ENCODE measurements around the gene LNX2.

LNX2 gene

GRCh38 chr13:27620377-27621115, at the start of gene LNX2:
LNX2 (minus strand) TSS chr13:27620529; CDS start chr13:27581703, 38,826 bp downstream.
- peak; percentile 96 for DNase-seq

GRCh38 chr13:27667946-27668345, 47.6 kb upstream of the LNX2 start:
- DNase-seq = no peak

GRCh38 chr13:27666951-27667350, 46.6 kb upstream of the LNX2 start:
- DNase-seq = no peak

GRCh38 chr13:27665761-27666160, 45.4 kb upstream of the LNX2 start:
- DNase-seq = no peak

GRCh38 chr13:27665333-27665732, 45.0 kb upstream of the LNX2 start:
- no peak for DNase-seq

- no peak for DNase-seq
Observed at GRCh38 chr13:27663947-27664346, 43.6 kb upstream of the LNX2 start.

GRCh38 chr13:27662738-27663470, 42.6 kb upstream of the LNX2 start:
- DNase-seq = no peak

GRCh38 chr13:27661017-27661416, 40.7 kb upstream of the LNX2 start:
- no peak for DNase-seq

- DNase-seq = no peak
Observed at GRCh38 chr13:27660511-27660910, 40.2 kb upstream of the LNX2 start.

- no peak for DNase-seq
Observed at GRCh38 chr13:27659145-27659865, 39.0 kb upstream of the LNX2 start.

GRCh38 chr13:27658546-27658945, 38.2 kb upstream of the LNX2 start:
- DNase-seq = no peak

- no peak for DNase-seq
Observed at GRCh38 chr13:27657724-27658123, 37.4 kb upstream of the LNX2 start.

GRCh38 chr13:27654816-27655215, 34.5 kb upstream of the LNX2 start:
- no peak for DNase-seq

GRCh38 chr13:27654059-27654458, 33.7 kb upstream of the LNX2 start:
- DNase-seq = no peak

- DNase-seq = no peak
Observed at GRCh38 chr13:27650312-27650711, 30.0 kb upstream of the LNX2 start.

- no peak for DNase-seq
Observed at GRCh38 chr13:27644302-27644701, 24.0 kb upstream of the LNX2 start.

GRCh38 chr13:27643334-27644132, 23.2 kb upstream of the LNX2 start:
- no peak for DNase-seq

- no peak for DNase-seq
Observed at GRCh38 chr13:27641711-27642502, 21.6 kb upstream of the LNX2 start.

- no peak for DNase-seq
Observed at GRCh38 chr13:27639186-27639585, 18.9 kb upstream of the LNX2 start.

GRCh38 chr13:27638521-27638920, 18.2 kb upstream of the LNX2 start:
- no peak for DNase-seq

- no peak for DNase-seq
Observed at GRCh38 chr13:27638001-27638400, 17.7 kb upstream of the LNX2 start.

GRCh38 chr13:27637289-27637626, 16.9 kb upstream of the LNX2 start:
- DNase-seq = no peak
